ENCODE measurements around the gene PPME1.

The PPME1 gene

GRCh38 chr11:74159642-74160041 is 11.4 kb upstream of the PPME1 start:
- no peak for DNase-seq (ENCODE audit: low spot score)

DNA sequence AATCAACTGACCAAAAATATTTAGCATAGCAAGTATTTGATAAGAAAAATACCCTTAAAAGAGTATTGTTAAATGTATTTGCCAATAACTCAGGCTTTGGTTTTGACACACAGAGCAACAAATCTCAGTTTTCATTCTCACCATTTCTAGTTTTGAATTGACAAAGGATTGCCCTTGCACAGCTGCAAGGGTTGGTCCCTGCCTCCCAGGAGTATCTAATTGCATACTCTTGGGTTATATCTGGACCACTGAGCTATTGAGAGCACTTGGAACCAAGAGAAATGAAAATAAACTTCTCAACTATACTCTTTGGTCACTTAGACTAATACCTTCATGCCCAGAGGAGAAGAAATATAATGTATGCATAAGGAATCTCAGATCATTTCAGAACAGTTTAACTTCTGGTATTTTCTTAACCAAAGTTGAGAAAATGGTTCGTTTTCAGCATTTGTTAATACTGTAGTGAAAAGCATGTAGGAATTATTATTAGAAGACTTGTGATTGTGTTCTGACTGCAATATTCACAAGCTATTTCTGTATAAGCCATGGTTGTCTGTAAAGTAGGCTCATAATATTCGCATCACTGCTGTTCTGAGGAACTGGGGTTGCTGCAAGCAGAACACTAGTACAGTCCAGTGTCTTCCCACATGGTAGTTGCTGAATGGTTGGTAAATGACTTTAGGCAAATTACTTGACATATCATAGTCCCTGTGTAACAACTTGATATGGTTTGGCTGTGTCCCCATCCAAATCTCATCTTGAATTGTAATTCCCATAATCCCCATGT is 8.2 kb upstream of the PPME1 start:
- peak; percentile 42 for DNase-seq (ENCODE audit: low spot score)

DNA sequence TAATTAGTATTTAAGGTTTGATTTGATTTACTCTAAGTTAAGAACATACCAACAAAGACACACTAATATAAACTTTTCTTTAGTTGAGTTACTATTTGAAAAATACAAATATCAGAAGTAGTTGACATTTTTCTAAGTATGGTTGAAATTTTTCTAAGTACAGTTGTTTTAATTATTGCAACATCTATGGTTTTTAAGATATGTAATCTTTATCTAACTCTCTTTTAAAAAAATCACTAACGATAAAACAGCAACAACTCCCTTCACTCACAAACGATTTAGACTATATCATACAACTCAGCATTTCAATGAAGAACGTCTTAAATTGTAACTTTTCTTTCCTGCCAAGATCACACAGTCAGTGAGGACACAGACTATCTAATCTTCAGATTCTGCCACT is 2.3 kb upstream of the PPME1 start:
- DNase-seq (ENCODE audit: low spot score) = no peak

- DNase-seq (ENCODE audit: low spot score) = peak; percentile 11
Observed at GRCh38 chr11:74169738-74170458, 1.2 kb upstream of the PPME1 start.

DNA sequence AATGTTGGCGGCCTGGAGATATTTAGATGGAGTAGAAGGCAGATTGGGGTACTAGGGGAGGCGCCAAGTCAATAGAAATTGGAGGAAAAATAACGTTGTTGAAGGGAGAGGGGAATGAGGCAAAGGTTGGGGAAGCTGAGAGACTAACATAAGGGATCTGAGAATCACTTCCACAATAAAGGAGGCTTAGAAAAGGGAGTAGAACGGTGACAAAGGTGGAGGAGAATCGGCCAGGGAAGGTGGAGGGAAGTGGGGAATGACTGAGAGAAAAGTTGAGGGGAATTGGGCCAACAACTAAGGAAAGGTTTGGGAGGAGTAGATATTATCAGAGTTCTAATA is 510 bp downstream of the PPME1 start:
- DNase-seq (ENCODE audit: low spot score) = no peak

DNA sequence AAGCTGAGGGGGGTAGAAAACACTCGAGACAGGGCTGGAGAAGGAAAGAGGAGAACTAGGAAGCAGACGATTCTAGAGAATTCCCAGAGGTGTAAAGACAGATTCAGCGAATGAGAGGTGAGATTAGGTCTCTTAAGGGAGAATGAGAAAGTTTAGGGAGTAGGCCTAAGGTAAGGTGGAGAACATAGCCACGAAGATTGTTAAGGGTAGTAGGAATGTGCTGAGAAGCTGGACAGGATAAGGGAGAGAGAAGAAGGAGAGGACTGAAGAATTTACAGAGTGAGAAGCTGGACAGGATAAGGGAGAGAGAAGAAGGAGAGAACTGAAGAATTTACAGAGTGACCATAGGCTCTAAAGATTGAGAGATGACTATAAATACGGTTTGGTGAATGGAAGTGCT is 908 bp downstream of the PPME1 start:
- DNase-seq (ENCODE audit: low spot score) = no peak

GRCh38 chr11:74175920-74176319 is 4.8 kb downstream of the PPME1 start:
- DNase-seq (ENCODE audit: low spot score) = no peak

GRCh38 chr11:74179234-74180052 is 8.4 kb downstream of the PPME1 start:
- DNase-seq (ENCODE audit: low spot score) = no peak

- no peak for DNase-seq (ENCODE audit: low spot score)
Observed at GRCh38 chr11:74182635-74183034, 11.5 kb downstream of the PPME1 start.

GRCh38 chr11:74185285-74185684 is 14.2 kb downstream of the PPME1 start:
- DNase-seq (ENCODE audit: low spot score) = no peak

- DNase-seq (ENCODE audit: low spot score) = no peak
Observed at GRCh38 chr11:74185695-74186094, 14.6 kb downstream of the PPME1 start.

GRCh38 chr11:74195828-74196227 is 24.7 kb downstream of the PPME1 start:
- DNase-seq (ENCODE audit: low spot score) = no peak

- no peak for DNase-seq (ENCODE audit: low spot score)
Observed at GRCh38 chr11:74196781-74197486, 25.8 kb downstream of the PPME1 start.

DNA sequence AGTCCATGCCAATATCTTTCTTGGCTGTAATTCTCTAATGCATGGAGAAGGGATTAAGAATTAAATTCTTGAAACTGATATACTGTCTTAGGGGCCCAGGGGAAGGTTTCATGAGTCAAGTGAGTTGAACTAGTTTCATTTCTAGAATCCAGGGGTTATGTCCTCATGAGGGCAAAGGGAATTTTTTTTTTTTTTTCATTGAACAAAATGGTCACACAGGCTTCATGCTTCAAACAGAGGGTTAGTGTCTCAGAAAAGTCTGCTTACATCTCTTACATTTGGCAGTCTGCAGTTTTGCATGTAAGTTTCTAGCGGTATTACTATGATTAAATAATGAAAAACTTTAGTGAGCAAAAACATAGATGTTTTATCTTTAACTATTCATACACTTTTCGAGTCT is 32.9 kb downstream of the PPME1 start:
- no peak for DNase-seq (ENCODE audit: low spot score)

DNA sequence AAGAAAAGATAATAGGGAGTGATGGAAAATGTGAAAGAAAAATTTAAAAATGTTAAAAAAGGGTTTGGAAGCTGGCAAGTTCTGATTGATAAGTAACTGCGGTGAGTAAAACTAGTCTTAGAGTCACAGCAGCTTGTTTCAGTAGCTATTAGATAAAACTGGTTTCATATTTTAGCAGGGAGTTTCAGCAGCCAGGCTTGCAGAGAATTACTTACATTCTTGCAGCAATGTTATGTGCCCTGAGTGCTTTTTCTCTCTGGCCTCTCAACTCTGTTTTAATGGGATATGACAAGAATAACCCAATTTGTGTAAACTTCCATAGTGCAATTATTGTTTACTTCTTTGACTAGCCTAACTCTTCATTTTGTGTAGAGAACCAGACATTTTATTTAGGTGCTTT is 33.6 kb downstream of the PPME1 start:
- DNase-seq (ENCODE audit: low spot score) = no peak

- no peak for DNase-seq (ENCODE audit: low spot score)
Observed at GRCh38 chr11:74205181-74205580, 34.1 kb downstream of the PPME1 start.

DNA sequence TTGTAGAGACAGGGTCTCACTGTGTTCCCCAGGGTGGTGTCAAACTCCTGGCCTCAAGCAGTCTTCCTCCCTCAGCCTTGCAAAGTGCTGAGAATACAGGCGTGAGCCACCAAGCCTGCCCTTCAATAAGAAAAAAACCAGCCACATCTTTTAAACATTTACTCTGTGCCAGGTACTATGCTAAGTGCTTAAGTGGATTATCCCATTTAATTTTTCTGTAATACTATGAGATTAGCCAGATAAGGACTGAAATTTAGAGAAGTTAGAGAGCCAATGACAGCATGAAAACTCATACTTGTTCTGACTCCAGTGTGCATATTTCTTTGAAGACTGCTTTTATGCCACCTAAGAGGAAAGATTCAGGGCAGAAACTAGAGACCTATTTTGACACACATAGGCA is 35.7 kb downstream of the PPME1 start:
- no peak for DNase-seq (ENCODE audit: low spot score)

GRCh38 chr11:74208507-74208906 is 37.4 kb downstream of the PPME1 start:
- no peak for DNase-seq (ENCODE audit: low spot score)

- DNase-seq (ENCODE audit: low spot score) = no peak
Observed at GRCh38 chr11:74212533-74212932, 41.4 kb downstream of the PPME1 start.

DNA sequence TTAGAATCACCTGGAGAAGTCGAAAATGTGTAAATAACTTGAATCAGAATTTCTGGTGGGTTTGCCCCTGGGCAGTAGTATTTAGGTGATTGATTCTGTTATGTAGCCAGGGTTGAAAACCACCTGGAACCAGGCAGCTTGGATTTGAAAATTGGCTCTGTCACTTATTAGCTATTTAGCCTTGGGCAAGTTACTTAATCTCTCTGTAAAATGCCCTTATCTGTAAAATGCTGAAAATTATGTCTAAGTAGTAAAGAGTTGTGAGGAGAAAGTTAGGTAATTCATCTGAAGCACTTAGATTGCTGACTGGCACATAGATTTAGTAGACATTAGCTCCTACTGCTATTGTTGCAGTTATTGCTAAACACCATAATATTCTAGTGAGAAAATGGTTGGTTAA is 49.3 kb downstream of the PPME1 start:
- no peak for DNase-seq (ENCODE audit: low spot score)

- DNase-seq (ENCODE audit: low spot score) = no peak
Observed at GRCh38 chr11:74221816-74222215, 50.7 kb downstream of the PPME1 start.

DNA sequence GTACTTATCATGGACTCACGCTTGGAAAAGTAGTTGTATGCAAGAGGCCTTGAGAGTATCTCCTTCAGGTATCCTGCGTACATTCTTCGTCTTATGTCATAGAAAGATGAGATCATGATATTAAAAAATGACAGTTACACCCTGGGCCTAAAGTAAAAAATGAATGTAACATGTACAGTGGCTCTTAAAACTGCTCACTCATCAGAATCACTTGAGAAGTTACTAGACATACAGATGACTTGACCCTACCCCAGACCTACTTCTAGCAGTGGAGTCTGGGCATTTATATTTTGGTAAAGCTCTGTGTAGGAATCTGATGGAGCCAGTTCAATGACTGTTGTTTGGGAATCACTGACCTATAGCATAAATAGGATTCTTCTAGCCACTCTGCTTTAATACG is 54.5 kb downstream of the PPME1 start:
- DNase-seq (ENCODE audit: low spot score) = no peak

All from activated CD4-positive, alpha-beta T cell treated with anti-CD3 and anti-CD28 coated beads, Interleukin-2, Interleukin-4, amounts not matched to agents 100 ng/mL and 50 ng/mL, durations not matched to agents 16 hours and 8 hours (primary cell).